Type B pancreatic cell (in vitro differentiated cells): ENCODE data around the gene CCDC150. TPM values are rescaled to one million over a fixed set of nuclear protein-coding genes. Genes with fewer than 3 reads are reported as not detected.

Experiments
- DNase-seq: peaks from one replicate; pipeline ENCODE4 v3.0.0; 2021; ENCODE audit warnings: mixed read lengths; ENCODE audit not compliant: unreplicated experiment; ENCODE audit errors: extremely low spot score
- H3K27ac Mint-ChIP-seq: 2 replicates; pipeline ENCODE4 v1.8.0; 2021; ENCODE audit warnings: mild to moderate bottlenecking, mixed read lengths
- H3K27me3 Mint-ChIP-seq: 2 replicates; pipeline ENCODE4 v1.8.0; 2021; ENCODE audit warnings: mixed read lengths
- H3K36me3 Mint-ChIP-seq: 2 replicates; pipeline ENCODE4 v1.8.0; 2021; ENCODE audit warnings: mixed read lengths
- H3K4me1 Mint-ChIP-seq: one replicate; pipeline ENCODE4 v1.8.0; 2021; ENCODE audit warnings: mixed read lengths; ENCODE audit not compliant: unreplicated experiment
- H3K4me3 Mint-ChIP-seq: 2 replicates; pipeline ENCODE4 v1.8.0; 2021; ENCODE audit warnings: mild to moderate bottlenecking, mixed read lengths
- H3K9me3 Mint-ChIP-seq: 2 replicates; pipeline ENCODE4 v1.8.0; 2021; ENCODE audit warnings: mixed read lengths
- CTCF ChIP-seq: fragments of 200-600 bp; sonication (generic); conservative IDR thresholded peaks from 2 replicates; pipeline ENCODE4 v1.5.0; 2021; ENCODE audit warnings: antibody characterized with exemption, mild to moderate bottlenecking
- total RNA-seq: library from RNA; stranded (reverse); gene quantifications from 2 replicates; pipeline ENCODE4 v1.2.1, GENCODE V29; 2021; ENCODE audit warnings: low replicate concordance

Gene CCDC150
- total RNA-seq, 1 donor from 2014 or later = 32.5 TPM

GRCh38 chr2:196750977-196751631 lies 111.6 kb downstream of the CCDC150 start:
- Mint-ChIP-seq H3K36me3 (peaks cover 38% of the 10 kb centered on the region), H3K9me3 (peaks cover 16% of the 10 kb centered on the region), H3K27me3 (no peaks in the 10 kb centered on the region), H3K4me1 (peaks cover 14% of the 10 kb centered on the region), H3K27ac (no peak overlapping the region), H3K4me3 (no peak overlapping the region)
- peak; percentile 82 for TF ChIP-seq CTCF
- no peak for DNase-seq

GRCh38 chr2:196758474-196759377 lies 119.2 kb downstream of the CCDC150 start:
- no peaks in the 10 kb centered on the region for H3K4me1 Mint-ChIP-seq
- peaks cover 41% of the 10 kb centered on the region for H3K36me3 Mint-ChIP-seq

GRCh38 chr2:196759378-196759706 lies 119.8 kb downstream of the CCDC150 start:
- Mint-ChIP-seq H3K36me3 (peaks cover 36% of the 10 kb centered on the region), H3K4me1 (no peaks in the 10 kb centered on the region), H3K4me3 (no peak overlapping the region), H3K27me3 (no peaks in the 10 kb centered on the region), H3K9me3 (peaks cover 11% of the 10 kb centered on the region), H3K27ac (no peak overlapping the region)
- TF ChIP-seq CTCF = no peak
- DNase-seq = no peak

More at GRCh38 chr2:196758474-196759377, 119.2 kb downstream of the CCDC150 start:
- Mint-ChIP-seq H3K4me3 (no peak overlapping the region), H3K27ac (no peak overlapping the region), H3K27me3 (no peaks in the 10 kb centered on the region), H3K9me3 (peaks cover 11% of the 10 kb centered on the region)
- DNase-seq = no peak
- peak; percentile 61 for TF ChIP-seq CTCF

- Mint-ChIP-seq H3K4me1 (no peaks in the 10 kb centered on the region), H3K4me3 (no peak overlapping the region), H3K27me3 (no peaks in the 10 kb centered on the region), H3K36me3 (peaks cover 25% of the 10 kb centered on the region), H3K9me3 (no peaks in the 10 kb centered on the region), H3K27ac (no peak overlapping the region)
- no peak for DNase-seq
- TF ChIP-seq CTCF = no peak
Observed at GRCh38 chr2:196767101-196767500, 127.6 kb downstream of the CCDC150 start.

Other genes with a start within 250 kb of the CCDC150 start
- gene HECW2, start 46.2 kb upstream of the CCDC150 start, total RNA-seq = 7.6 and 24.2 TPM in 2 replicates
- gene GTF3C3, start 160.0 kb downstream of the CCDC150 start, total RNA-seq = 45.7 and 54.3 TPM in 2 replicates
- gene C2orf66, start 169.6 kb downstream of the CCDC150 start, total RNA-seq = 0.29 TPM in 1 of 2 replicates, not detected in the other